GM19452 (cell line): ENCODE data around the gene ADGRL1.
"Not testable (repeated sequence)": the region's sequence is repeated elsewhere in the genome, so short reads cannot be mapped to it uniquely, and the experiment has no call there.

Experiments
- ATAC-seq: cut with Tn5 transposase; IDR thresholded peaks from one replicate; pipeline ENCODE4 v1.9.1; 2021; ENCODE audit not compliant: unreplicated experiment

ADGRL1 gene

DNA sequence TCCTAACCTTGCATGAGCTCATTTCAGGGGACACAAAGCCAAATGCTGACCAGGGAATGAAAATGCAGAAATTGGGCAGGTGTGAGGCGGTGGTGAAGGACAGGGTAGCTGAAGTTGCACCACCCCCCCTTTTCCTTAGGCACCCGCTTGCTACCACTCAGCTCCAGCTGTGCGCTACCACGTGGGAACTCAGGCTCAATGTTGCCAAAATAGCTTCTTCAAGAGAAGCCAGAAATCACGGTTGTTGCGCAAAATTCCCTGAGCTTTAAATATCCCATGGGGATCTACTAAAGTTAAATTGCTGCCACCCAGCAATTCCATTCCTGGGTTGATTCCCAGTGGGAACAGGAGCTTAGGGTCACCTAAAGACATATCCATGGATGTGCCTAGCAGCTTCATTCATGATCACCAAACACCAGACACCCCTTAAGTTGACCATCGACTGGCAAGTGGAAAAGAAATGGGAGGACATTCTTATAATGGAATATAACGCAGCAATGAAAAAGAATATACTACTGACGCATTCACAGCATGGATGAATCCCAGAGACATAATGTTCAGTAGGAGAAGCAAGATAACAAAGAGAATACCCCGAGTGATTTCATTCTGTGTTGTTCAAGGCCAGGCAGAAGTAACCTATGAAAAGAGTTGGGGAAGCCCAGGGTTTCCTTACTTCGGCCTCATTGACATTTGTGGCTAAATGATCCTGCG lies 12.8 kb upstream of the ADGRL1 start:
- no peak for ATAC-seq

DNA sequence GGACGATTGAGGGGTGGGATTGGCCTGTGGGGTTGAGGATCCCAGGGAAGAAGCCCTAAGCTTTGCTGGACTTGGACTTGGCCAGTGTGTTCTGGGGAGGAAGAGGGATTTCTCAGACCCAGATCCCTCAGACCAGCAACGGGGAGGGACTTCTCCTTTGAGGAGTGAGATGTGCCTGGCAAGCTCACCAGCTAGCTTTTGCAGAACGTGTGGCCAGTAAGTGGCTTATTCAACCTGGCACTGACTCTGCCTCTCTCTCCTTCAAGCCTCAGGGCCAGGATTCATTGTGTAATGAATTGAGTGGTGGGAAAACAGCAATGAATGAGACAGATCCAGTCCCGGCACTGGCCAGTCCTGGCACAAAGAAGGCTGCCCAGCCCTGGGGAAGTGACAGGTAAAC lies 11.9 kb upstream of the ADGRL1 start:
- ATAC-seq: not testable (repeated sequence)

DNA sequence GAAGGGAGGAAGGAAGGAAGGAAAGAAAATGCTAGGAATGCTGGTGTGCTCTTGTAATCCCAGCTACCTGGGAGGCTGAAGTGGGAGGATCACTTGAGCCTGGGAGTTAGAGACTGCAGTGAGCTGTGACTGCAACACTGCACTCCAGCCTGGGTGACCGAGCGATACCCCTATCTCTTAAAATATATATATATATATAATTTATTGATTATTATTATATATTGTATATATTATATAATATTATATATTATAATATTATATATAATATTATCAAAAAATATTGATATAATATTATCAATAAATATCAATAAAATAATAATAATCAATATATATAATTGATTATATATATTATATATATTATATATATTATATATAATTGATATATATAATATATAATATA lies 8.6 kb upstream of the ADGRL1 start:
- no peak for ATAC-seq

DNA sequence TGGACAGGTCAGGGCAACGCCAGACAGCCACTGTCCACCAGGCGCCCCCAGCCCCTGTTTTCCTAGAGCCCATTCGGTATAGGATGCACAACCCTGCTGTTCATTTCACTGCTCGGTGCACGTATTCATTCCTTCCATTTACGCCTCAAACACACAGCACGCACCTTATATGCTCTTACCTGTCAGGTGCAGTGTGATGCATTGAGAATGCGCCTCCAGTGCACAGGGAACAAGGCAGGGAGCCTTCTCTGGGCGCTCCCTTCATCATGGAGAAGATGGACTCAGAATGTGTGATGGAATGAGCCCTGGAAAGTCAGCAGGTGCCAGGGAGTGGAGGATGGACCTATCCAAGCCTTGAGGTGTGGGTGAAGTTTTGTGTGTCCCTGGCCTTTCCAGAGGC lies 4.2 kb upstream of the ADGRL1 start:
- not testable (repeated sequence) for ATAC-seq

DNA sequence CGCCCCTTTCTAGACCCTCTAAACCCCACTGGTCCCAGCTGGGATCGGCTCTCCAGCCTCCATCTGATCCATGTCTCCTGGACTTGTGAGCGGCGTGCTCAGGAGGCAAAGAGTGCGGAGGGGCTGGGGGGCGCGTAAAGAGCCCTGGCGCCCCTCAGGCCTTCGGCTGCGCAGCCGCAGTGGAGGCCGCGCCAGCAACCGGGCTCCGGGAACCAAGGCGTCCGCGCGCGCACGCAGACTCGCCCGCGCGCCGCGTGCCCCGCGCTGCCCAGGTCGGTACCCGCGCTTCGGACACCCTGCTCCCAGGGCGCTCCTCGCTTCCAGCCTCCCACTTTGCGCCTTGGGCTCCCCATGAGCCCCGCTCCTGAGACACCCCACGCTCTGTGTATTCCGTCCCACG lies 3.4 kb upstream of the ADGRL1 start:
- ATAC-seq: not testable (repeated sequence)

DNA sequence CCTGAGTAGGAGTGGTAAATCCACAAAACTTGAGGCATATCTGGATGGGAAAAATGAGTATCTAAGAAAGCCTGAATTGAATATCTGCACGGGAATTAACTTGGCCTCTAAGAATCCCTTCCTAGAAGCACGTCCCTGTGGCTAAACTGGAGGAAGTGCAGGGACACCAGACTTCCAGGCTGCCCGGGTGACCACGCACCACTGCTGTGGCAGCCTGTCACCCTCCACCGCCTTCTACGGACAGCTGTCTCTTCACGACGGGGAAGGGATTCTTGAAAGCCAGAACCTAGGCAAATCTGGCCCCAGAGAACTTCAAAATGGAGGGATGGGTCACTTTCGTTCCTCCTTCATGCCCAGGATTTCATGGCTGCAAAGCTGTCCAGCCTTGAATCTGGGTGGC lies 2.5 kb upstream of the ADGRL1 start:
- ATAC-seq: not testable (repeated sequence)

DNA sequence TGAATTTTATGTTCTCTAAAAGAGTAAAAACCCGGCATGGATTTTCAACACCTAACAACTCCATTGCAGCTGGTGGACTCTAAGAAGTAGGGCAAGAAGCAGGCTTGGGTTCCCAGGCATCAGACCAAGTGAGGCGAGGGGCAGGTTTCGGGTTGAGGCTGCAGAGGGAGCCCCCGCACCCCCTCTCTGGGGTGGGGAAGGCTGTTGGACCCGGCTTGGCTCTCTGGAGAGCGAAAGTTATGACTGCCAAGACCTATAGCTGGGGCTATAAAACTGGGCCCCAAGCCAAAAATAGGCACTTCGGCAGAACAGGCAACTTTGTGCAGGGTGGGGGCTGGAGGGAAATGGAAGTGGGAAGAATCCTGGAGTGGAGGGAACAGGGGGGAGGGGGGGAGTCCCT lies 1.8 kb upstream of the ADGRL1 start:
- not testable (repeated sequence) for ATAC-seq

DNA sequence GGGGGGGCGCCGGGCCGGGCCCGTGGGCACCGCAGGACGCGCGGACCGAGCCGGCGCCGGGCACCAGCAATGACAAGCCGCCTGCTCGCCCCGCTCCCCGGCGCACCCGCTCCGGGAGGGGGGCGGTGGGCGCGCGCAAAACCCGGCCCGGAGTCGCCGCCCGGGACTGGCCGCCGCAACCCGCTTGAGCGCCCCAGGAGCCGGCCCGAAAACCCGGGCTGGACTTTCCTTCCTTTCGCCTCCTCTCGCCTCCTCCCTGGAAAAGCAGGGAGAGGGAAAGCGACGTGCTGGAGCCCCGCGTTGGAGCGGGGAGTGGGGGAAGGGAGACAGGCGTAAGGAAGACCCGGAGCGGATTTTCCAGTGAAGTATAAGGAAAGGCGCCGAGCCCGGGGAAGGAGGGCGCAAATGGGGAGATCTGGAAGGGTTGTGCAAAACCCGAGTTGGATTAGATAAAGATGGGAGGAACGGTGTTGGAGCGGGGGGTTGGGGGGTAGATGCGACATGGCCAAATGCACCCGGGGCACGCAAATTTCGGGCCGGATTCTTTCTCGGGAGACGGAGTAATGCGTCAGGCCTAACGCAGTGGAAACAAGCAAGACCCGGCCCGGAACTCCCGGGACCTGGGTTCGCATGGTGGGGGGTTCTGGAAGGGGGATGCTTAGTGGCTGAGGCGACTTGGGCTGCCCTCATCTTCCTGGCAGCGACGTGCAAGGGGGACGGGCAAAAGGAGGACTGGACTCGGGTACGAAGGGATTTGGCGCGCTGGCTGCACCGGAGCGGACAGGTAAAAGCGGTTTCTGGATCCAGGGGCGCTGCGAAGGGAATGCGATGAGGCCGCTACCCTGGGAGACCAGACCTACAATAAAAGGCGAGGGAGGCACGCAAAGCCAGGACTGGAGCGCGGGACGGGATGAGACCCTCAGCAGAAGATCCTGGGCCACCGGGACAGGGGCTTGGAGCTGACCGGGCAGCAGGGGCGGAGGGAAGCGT lies 1.1 kb upstream of the ADGRL1 start:
- not testable (repeated sequence) for ATAC-seq

DNA sequence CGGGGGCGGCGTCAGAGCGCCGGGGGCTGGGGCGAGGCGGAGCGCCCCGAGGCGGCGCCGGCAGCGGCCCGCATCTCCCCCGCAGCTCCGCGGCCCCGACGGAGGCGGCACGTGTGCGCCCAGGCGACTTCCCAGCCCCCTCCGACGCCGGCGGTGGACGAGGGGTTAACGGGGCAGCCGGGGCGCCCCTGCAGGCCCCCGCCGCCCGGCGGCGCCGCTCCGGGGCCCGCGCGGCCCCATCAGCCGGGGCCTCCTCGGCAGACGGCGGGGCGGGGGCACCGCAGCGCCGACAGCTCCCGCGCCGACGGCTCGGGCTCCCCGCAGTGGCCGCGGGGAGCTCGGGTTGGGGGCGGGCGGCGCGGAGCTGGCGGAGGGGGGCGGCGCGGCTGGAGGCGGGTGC lies 339 bp upstream of the ADGRL1 start:
- ATAC-seq: not testable (repeated sequence)

DNA sequence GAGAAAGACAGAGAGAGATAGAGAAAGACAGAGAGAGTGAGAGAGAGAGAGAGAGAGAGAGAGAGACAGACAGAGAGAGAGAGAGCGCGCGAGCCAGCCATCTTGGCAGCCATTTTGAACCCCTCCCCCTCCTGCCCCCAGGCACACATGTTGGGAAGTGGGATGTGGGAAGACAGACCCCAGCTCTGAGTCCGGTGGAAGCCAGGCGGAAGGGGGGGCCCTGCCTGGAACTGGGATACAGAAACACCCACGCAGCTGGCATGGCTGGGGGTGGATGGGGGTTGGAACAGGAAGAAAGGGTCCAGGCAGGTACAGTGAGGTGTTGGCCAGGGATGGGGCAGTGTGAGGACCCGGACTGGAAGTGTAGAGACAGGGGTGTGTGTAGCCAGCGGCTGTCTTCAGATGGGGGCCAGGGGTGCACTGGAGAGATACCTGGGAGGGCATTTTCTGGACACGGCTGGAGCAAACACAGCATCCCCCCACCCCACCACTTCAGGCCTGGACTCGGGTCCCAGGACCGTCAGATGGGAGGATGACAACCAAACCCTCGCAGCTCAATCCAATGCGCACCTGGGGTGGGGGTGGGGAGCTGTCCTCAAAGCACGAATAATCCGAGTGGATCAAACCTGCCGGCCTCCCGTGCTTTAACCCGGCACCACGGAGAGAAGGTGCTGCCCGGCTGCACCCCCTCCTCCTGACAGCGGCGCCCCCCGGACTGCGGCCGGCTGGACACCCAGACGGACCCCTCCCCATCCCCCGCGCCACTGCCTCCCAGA lies 1.1 kb downstream of the ADGRL1 start:
- ATAC-seq: not testable (repeated sequence)

DNA sequence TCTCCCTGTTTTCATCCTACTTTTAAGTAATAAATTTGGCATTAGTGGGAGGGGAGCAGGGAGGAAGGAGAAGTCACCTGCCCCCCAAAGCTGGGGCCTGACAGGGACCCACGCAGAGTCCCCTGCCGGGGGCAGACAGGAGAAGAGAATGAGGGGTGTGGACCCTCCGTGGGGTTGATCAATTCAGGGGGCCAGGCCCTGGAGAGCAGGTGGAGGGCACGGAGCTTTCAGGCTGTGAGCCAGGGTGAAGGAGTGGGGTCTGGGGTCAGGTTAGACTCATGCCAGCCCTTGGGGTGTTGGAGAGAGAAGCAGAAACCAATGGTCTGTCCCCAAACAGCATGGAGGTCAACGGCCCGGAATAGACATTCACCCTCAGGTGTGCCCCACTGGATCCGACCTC lies 1.8 kb downstream of the ADGRL1 start:
- ATAC-seq: not testable (repeated sequence)

DNA sequence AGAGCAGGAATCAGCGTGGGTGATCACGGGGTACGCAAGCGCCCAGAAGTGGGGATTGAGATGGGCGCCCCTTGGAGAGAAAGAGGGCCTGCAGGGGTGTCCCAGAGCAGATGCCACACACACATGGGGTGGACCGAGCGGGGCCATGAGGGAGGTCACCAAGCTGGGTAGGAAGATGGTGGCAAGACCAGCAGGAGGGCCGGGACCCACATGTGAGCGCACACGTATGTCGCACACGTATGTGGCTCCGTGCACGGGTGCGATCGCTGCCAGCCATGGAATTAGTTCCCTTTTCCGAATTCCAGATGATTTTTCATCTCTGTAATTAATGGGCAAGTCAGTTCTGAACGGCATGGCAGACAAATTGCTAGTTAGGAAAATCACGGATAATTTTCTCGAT lies 2.2 kb downstream of the ADGRL1 start:
- not testable (repeated sequence) for ATAC-seq

DNA sequence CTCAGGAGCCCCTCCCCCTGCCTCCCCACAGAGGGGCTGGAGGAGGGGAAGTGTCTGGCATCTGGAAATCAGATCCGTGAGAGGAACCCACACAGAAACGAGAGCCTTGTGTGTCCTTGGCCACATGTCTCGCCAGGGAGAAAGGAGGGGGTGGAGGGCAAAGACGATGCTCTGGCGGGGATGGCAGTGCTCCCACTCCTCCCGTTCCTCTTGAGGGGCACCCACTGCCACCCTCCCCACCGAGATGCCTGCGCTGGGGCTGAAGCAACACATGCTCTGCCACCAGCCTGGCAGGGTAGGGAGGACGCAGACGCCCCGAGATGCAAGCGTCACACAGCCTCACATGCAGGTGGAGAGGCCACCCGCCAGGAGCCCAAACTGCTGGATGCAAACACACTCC lies 2.8 kb downstream of the ADGRL1 start:
- ATAC-seq: no peak

DNA sequence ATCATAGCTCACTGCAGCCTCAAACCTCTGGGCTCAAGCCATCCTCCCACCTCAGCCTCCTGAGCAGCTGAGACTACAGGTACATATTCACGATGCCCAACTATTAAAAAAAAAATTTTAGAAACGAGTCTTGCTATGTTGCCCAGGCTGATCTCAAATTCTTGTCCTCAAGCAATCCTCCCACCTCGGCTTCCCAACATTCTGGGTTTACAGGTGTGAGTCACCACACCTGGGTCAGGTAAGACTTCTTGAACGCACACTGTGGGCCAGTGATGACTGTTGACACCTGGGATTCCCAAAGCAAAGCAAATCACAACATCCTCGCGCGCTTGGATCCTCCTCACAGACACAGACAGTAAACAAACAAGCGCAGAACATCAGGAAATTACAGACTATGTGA lies 4.5 kb downstream of the ADGRL1 start:
- ATAC-seq: not testable (repeated sequence)

DNA sequence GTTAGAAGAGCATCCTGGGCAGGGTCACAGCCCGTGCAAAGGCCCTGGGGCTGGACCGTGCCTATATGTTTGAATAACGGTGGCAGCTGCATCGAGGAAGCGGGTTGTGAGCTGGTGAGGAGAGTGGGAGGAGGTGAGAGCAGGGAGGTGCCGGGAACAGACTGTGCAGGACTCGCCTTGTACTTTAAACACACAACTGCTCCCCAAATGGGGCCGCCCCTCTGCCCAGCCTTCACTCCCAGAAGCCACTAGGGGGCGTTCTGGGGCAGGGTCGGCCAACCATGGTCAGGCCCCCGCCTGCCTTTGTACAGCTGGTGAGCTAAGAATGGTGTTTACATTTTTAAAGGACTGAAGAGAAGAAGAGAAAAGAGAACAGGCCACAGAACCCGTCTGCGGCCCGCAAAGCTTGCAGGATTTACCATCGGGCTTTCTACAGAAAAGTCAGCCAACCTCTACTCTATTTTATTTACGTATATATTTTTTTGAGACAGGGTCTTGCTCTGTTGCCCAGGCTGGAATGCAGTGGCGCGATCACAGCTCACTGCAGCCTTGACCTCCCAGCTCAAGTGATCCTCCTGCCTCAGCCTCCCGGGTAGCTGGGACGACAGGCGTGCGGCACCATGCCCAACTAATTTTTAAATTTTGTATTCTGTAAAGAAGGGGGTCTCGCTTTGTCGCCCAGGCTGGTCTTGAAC lies 5.7 kb downstream of the ADGRL1 start:
- ATAC-seq: not testable (repeated sequence)

DNA sequence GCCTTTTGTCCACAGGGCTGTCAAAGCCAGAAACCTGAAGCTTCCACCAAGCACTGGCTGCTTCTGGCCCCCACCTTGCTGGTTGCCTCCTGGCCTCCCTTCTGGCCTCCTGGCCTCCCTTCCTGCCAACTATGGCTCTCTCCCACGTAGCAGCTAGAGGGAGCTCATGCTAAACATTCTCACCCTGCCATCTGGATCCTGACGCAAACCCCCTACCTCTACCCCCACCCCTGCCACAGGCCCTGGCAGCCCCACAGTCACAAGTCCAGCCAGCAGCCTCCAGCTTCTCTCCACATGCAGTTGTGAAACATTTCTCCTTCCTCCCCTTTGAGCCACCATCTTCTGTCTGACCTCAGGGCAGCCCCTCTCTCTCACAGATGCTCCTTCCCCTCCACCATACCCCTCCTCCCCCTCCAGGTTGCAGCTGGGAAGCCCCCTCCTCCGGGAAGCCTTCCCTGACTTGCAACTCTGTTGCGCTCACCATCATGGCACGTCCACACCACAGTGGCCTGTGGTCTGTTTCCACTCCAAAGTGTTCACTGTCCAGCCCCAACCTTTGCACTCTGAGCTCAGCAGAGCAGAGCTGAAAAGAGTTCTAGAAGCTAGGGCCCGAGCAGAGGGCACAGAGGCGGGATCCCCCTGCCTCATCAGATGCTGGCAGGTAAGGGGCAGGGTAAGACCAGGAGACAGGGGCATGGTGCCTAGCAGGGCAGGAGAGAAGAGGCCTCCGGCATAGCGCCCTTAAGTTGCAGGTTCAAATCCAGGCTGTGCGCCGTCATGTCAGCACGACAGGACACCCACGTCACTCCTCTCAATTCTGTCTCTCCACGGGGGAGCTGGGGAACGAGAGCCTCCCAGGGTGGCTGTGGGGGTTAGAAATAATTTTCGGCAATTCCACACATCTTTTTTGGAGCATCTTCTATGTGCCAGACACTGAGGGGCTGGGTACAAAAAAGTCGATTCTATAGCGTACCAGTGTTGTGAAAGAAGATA lies 7.3 kb downstream of the ADGRL1 start:
- no peak for ATAC-seq

DNA sequence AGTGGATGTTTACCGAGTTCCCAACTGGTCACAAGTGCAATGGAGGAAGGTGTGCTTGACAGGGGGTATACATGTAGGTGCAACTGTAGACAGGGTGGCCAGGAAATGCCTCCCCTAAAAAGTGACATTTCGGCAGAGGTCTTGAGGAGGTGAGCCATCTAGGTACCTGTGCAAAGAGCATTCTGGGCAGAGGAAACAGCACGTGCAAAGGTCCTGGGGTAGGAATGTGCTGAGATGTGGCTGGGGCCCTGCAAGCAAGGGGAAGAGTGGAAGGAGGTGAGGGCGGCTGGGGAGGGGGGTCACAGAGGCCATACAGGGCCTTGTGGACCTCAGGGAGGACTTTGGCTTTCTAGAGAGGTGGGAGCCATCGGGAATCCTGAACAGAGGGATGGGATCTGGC lies 8.1 kb downstream of the ADGRL1 start:
- ATAC-seq: no peak

DNA sequence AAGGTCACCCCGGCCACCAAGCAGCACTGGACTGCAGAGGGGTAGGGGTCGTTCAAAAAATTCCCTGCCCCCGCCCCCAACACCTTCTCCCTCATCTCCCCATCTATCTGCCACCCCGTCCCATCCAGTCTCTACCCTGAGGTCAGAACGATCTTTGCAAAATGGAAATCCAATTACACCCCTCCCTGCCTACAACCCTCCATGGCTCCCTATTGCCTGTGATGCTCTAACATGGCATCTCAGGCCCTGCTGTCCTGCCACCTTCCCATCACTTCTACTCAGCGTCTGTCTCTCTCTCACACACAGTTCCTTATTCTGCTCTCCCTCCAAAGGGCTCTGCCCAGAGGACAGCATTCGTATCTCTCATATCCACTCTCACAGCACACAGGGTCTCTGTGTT lies 8.7 kb downstream of the ADGRL1 start:
- not testable (repeated sequence) for ATAC-seq

DNA sequence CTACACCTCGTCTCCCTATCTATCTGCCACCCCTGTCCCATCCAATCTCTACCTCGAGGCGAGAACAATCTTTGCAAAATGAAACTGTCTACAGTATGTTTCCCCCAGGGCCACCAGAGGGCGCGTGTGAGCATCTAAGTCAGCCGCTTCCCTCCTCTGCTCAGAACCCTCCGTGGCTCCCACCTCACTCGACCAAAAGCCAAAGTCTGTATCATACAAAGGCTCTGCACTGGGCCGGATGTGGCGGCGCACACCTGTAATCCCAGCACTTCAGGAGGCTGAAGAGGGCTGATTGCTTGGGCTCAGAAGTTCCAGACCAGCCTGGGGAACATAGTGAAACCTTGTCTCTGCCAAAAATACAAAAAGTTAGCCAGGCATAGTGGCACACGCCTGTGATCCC lies 9.9 kb downstream of the ADGRL1 start:
- ATAC-seq: not testable (repeated sequence)
